ENCODE measurements around the gene PPP1R14B. TPM values are rescaled to one million over a fixed set of nuclear protein-coding genes. Genes with fewer than 3 reads are reported as not detected.

The PPP1R14B gene
- total RNA-seq, 3 donors from 2014 or later: 73.6 to 142 (median 87.5) TPM

- intact Hi-C loops (cut with DNase I, micrococcal nuclease): no loop called here
- TF ChIP-seq CTCF (IDR thresholded peaks at IDR 0.05): no peak
- ATAC-seq (no peak), DNase-seq (peak in 1 of 3 donors; percentile 38)
- Histone ChIP-seq H3K9me3 (no peaks in the 10 kb centered on the region), H3K36me3 (ENCODE audit: low read depth) (no peaks in the 10 kb centered on the region), H3K4me3 (peak overlapping the region; percentile 74), H3K4me1 (ENCODE audit: low read depth) (peaks cover 45% of the 10 kb centered on the region)
Measured at GRCh38 chr11:64230985-64231365, 15.8 kb downstream of the PPP1R14B start.

- intact Hi-C loops (cut with DNase I, micrococcal nuclease): no loop called here
- Histone ChIP-seq H3K36me3 (ENCODE audit: low read depth) (no peaks in the 10 kb centered on the region), H3K4me3 (peak within 1 kb of the TSS; percentile 74), H3K9me3 (no peaks in the 10 kb centered on the region), H3K4me1 (ENCODE audit: low read depth) (peaks cover 42% of the 10 kb centered on the region)
- peak; percentile 94 to 98 (median 96) for DNase-seq
- ATAC-seq: peak; percentile 67
- TF ChIP-seq CTCF (IDR thresholded peaks at IDR 0.05): no peak
Measured at GRCh38 chr11:64230171-64230984, 16.4 kb downstream of the PPP1R14B start, which contains the start of gene DNAJC4. Gene DNAJC4 (plus strand): TSS chr11:64230548. CDS start chr11:64230855, 307 bp downstream.

- H3K9me3 ChIP-seq: no peaks in the 10 kb centered on the region
- intact Hi-C loops (cut with DNase I, micrococcal nuclease): no loop called here
- no peaks in the 10 kb centered on the region for H3K36me3 ChIP-seq (ENCODE audit: low read depth)
- ATAC-seq (no peak), DNase-seq (peak in 2 of 3 donors; percentile 22 to 44)
- peaks cover 44% of the 10 kb centered on the region for H3K4me1 ChIP-seq (ENCODE audit: low read depth)
- no peak for TF ChIP-seq CTCF (IDR thresholded peaks at IDR 0.05)
- H3K4me3 ChIP-seq: no peak overlapping the region
Measured at GRCh38 chr11:64229744-64230170, 17.0 kb downstream of the PPP1R14B start.

- Histone ChIP-seq H3K4me1 (ENCODE audit: low read depth) (peaks cover 44% of the 10 kb centered on the region), H3K9me3 (no peaks in the 10 kb centered on the region), H3K4me3 (no peak overlapping the region), H3K36me3 (ENCODE audit: low read depth) (no peaks in the 10 kb centered on the region)
- intact Hi-C loops (cut with DNase I, micrococcal nuclease): no loop called here
- no peak for ATAC-seq
- TF ChIP-seq CTCF (IDR thresholded peaks at IDR 0.05): no peak
- DNase-seq: peak in 2 of 3 donors; percentile 23 to 42
Measured at GRCh38 chr11:64229090-64229743, 17.5 kb downstream of the PPP1R14B start.

GRCh38 chr11:64227405-64227956 lies 19.3 kb downstream of the PPP1R14B start:
- peak in 2 of 3 donors; percentile 16 to 41 for DNase-seq
- intact Hi-C loops (cut with DNase I, micrococcal nuclease): no loop called here
- H3K4me1 ChIP-seq (ENCODE audit: low read depth): peaks cover 44% of the 10 kb centered on the region

More at GRCh38 chr11:64227405-64227956, 19.3 kb downstream of the PPP1R14B start:
- no peak for ATAC-seq
- H3K36me3 ChIP-seq (ENCODE audit: low read depth): no peaks in the 10 kb centered on the region
- H3K9me3 ChIP-seq: no peaks in the 10 kb centered on the region
- no peak overlapping the region for H3K4me3 ChIP-seq
- no peak for TF ChIP-seq CTCF (IDR thresholded peaks at IDR 0.05)

All from mucosa of descending colon (tissue), 3 donors.